Suprapubic skin (tissue), 3 donors: ENCODE measurements around the gene PRKAG2.

Source experiments
- CTCF ChIP-seq, 2 donors: fragments of 200-600 bp in 1 of 2; fragments of 450-650 bp in 1 of 2; sonication (generic) in 1 of 2; IDR thresholded peaks; one replicate each; pipeline ENCODE4 v1.5.1; 2016 to 2019; ENCODE audit warnings: antibody characterized with exemption in 2 of 2, mild to moderate bottlenecking in 1 of 2, moderate library complexity in 1 of 2
- EP300 ChIP-seq: sonication (generic); formaldehyde crosslinking; IDR thresholded peaks from one replicate; pipeline ENCODE4 v1.6.1; 2017; ENCODE audit warnings: antibody characterized with exemption

DNA sequence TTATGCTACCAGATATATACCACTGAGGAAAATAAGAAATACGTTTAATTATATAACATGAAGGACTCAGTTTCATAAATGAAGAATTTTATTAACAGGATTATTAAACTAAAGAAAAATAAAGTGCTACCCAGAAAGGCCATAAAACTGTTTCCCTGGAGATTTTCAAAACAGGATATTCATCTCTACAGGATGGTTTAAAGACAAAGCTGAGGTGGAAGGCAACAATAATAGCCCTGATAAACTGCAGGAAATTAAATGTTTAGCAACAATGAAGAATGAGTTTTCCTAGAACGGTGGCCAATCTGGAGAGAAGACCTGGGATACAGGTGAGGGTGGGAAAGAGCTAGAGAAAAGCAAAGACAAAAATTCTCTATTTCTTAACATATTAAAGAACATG lies 369.1 kb downstream of the PRKAG2 start:
- TF ChIP-seq EP300 (no peak), CTCF (IDR thresholded peaks at IDR 0.05) (no peak)
